Neutrophil (primary cell): Measurements from ENCODE around the gene NRG2.

Source experiments
- H3K27ac ChIP-seq: fragments of 200-600 bp; sonication (generic); 2 replicates; pipeline ENCODE4 v1.5.1; 2016; ENCODE audit warnings: mild to moderate bottlenecking, moderate library complexity
- H3K27me3 ChIP-seq: fragments of 200-600 bp; sonication (generic); 2 replicates; pipeline ENCODE4 v1.6.0; 2016; ENCODE audit warnings: mild to moderate bottlenecking
- H3K36me3 ChIP-seq: fragments of 200-600 bp; sonication (generic); 2 replicates; pipeline ENCODE4 v1.5.1; 2017
- H3K4me1 ChIP-seq, 2 experiments: fragments of 200-600 bp in 1 of 2; sonication (generic) in 1 of 2; 1 replicate in 1 of 2; 2 replicates in 1 of 2; pipeline versions ENCODE4 v1.5.1 to v1.6.1; 2013 to 2016; ENCODE audit warnings: low read depth in 1 of 2, low read length in 1 of 2, mild to moderate bottlenecking in 1 of 2, moderate library complexity in 1 of 2; ENCODE audit not compliant: control insufficient read depth in 1 of 2, insufficient read depth in 1 of 2
- H3K4me3 ChIP-seq, 2 experiments: fragments of 200-600 bp in 1 of 2; sonication (generic) in 1 of 2; 1 replicate in 1 of 2; 2 replicates in 1 of 2; pipeline ENCODE4 v1.5.1; 2013 to 2016; ENCODE audit warnings: low read depth in 1 of 2, low read length in 1 of 2, mild to moderate bottlenecking in 1 of 2, moderate library complexity in 1 of 2
- H3K9me3 ChIP-seq: fragments of 200-600 bp; sonication (generic); 2 replicates; pipeline ENCODE4 v1.5.1; 2016
- CTCF ChIP-seq: fragments of 200-600 bp; sonication (generic); IDR thresholded peaks from 2 replicates; pipeline ENCODE4 v1.5.1; 2016; ENCODE audit warnings: antibody characterized with exemption

The NRG2 gene

GRCh38 chr5:139925650-139926640, 117.2 kb downstream of the NRG2 start:
- H3K36me3 ChIP-seq: no peaks in the 10 kb centered on the region
- H3K27ac ChIP-seq: no peak overlapping the region
- no peak for TF ChIP-seq CTCF
- H3K27me3 ChIP-seq: peaks cover 56% of the 10 kb centered on the region
- H3K4me1 ChIP-seq: no peaks in the 10 kb centered on the region
- no peak overlapping the region for H3K4me3 ChIP-seq
- H3K9me3 ChIP-seq: no peaks in the 10 kb centered on the region

DNA sequence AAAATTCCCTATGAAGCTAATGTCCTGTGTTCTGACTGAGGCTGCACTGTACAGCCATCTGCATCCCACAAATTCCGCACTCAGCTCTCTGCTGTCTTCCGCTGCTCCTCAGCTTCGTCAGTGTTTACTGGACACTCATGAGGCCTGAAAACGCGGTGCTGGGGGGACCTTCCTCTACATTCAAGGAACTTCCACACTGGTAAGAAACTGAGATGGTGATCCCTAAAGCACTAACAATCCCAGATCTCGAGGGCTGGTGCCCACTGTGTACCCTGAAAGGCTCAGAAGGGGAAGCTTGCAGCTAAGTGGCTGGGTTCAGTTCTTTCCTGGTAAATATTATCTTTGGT, 117.9 kb downstream of the NRG2 start:
- Histone ChIP-seq H3K27me3 (peaks cover 56% of the 10 kb centered on the region), H3K4me3 (no peak overlapping the region), H3K36me3 (no peaks in the 10 kb centered on the region), H3K27ac (no peak overlapping the region), H3K9me3 (no peaks in the 10 kb centered on the region), H3K4me1 (no peaks in the 10 kb centered on the region)
- TF ChIP-seq CTCF: no peak

- no peaks in the 10 kb centered on the region for H3K36me3 ChIP-seq
- no peak overlapping the region for H3K27ac ChIP-seq
- H3K27me3 ChIP-seq: peaks cover 56% of the 10 kb centered on the region
- no peak for TF ChIP-seq CTCF
- H3K4me1 ChIP-seq: no peaks in the 10 kb centered on the region
- H3K4me3 ChIP-seq: no peak overlapping the region
- H3K9me3 ChIP-seq: no peaks in the 10 kb centered on the region
Measured at GRCh38 chr5:139924294-139925215, 118.5 kb downstream of the NRG2 start.

- TF ChIP-seq CTCF: no peak
- Histone ChIP-seq H3K4me3 (no peak overlapping the region), H3K27ac (no peak overlapping the region), H3K27me3 (peaks cover 89% of the 10 kb centered on the region), H3K9me3 (no peaks in the 10 kb centered on the region), H3K36me3 (no peaks in the 10 kb centered on the region), H3K4me1 (no peaks in the 10 kb centered on the region)
Measured at GRCh38 chr5:139919308-139919707, 123.8 kb downstream of the NRG2 start.

DNA sequence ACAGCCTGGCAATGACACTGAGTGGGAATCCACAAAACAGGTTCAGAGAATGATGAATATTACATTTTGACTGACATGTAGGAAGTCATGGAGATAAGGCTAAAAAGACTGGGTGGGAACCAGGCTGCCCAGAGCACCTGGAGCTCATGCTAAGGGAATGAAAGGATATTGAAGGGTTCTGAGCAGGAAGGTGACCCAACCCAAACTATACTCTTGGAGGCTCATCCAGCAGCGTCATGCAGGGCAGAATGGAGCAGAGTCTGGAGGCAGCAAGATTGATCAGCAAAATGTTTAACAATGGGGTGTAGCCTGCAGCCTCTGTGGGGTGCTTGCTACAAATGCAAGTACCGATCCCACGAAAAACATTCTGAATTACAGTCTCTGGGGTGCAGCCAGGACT, 127.3 kb downstream of the NRG2 start:
- Histone ChIP-seq H3K4me3 (no peak overlapping the region), H3K9me3 (no peaks in the 10 kb centered on the region), H3K36me3 (no peaks in the 10 kb centered on the region), H3K4me1 (no peaks in the 10 kb centered on the region), H3K27me3 (peaks cover 83% of the 10 kb centered on the region), H3K27ac (no peak overlapping the region)
- TF ChIP-seq CTCF: no peak
